MCF 10A (cell line): ENCODE results near the gene ARHGAP8. TPM values are rescaled to one million over a fixed set of nuclear protein-coding genes. Genes with fewer than 3 reads are reported as not detected.

Source experiments
- BruUV-seq: library from RNA; stranded (reverse); fragments of 400-500 nt; replicated peaks from 2 replicates; lab custom pipeline; 2021; lab: Mats Ljungman, UMichigan
- CTCF ChIA-PET: fragments of 300-600 bp; sonication (Branson Sonifier 250); formaldehyde crosslinking; extraction: SDS; loops from one replicate; lab custom pipeline; 2021; ENCODE audit warnings: antibody characterized with exemption, inconsistent platforms; lab: Yijun Ruan, JAX
- POLR2A ChIA-PET: fragments of 300-600, 350-650 bp; sonication (Branson Sonifier 250); formaldehyde crosslinking; extraction: SDS; loops from one replicate; lab custom pipeline; 2020; ENCODE audit warnings: antibody characterized with exemption, inconsistent platforms; lab: Yijun Ruan, JAX
- DNase-seq: peaks from one replicate; pipeline ENCODE4 v3.0.0-alpha.2; 2018; ENCODE audit not compliant: unreplicated experiment
- H3K27ac Mint-ChIP-seq: one replicate; pipeline ENCODE4 v1.8.0; 2022; ENCODE audit warnings: mild to moderate bottlenecking, low read depth, mixed read lengths; ENCODE audit not compliant: unreplicated experiment
- H3K27me3 Mint-ChIP-seq: one replicate; pipeline ENCODE4 v1.8.0; 2022; ENCODE audit warnings: mixed read lengths; ENCODE audit not compliant: insufficient read depth, unreplicated experiment
- H3K36me3 Mint-ChIP-seq: one replicate; pipeline ENCODE4 v1.8.0; 2022; ENCODE audit warnings: mild to moderate bottlenecking, moderate library complexity, mixed read lengths; ENCODE audit not compliant: insufficient read depth, unreplicated experiment
- H3K4me1 Mint-ChIP-seq: one replicate; pipeline ENCODE4 v1.8.0; 2022; ENCODE audit warnings: mixed read lengths; ENCODE audit not compliant: insufficient read depth, unreplicated experiment
- H3K4me3 Mint-ChIP-seq: one replicate; pipeline ENCODE4 v1.8.0; 2022; ENCODE audit warnings: mild to moderate bottlenecking, moderate library complexity, mixed read lengths; ENCODE audit not compliant: unreplicated experiment
- H3K9me3 Mint-ChIP-seq: one replicate; pipeline ENCODE4 v1.8.0; 2022; ENCODE audit warnings: mixed read lengths; ENCODE audit not compliant: unreplicated experiment
- intact Hi-C: fragments of 100-400 bp; cut with micrococcal nuclease; formaldehyde crosslinking; loops from 2 replicates; pipeline ENCODE4 v1.14.1; 2022
- total RNA-seq: library from RNA; stranded (reverse); gene quantifications from 2 replicates; pipeline ENCODE4 v1.2.3, GENCODE V29; 2022
- TF ChIP-seq, protein P1 (sequence below): fragments of 200-600 bp; IDR thresholded peaks from one replicate; pipeline ENCODE4 v1.8.0; 2022; ENCODE audit warnings: antibody characterized with exemption, mild to moderate bottlenecking; ENCODE audit not compliant: unreplicated experiment

ARHGAP8 gene
- total RNA-seq, 1 experiment from 2014 or later, result 18.6 TPM

DNA sequence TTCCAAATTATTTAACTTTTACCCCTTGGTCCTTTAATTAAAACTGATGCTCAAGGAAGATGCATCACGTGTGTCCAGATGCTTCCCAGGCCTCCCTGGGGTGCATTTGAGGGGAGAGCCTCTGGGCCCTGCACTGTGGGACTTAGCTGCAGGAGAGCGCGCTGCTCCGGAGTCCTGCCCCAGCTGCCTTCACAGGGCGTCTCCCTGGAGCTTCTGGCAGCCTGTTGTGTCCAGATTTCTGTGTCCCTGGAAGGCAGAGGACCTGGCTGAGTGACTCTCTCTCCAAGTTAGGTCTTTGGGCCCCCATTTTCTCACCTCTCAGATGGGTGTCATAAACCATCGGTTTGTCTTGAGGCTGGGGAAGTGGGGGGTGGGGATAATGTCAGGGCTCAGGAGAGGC lies 3.0 kb downstream of the ARHGAP8 start:
- H3K4me1 Mint-ChIP-seq, result peaks cover 29% of the 10 kb centered on the region
- H3K9me3 Mint-ChIP-seq, result no peaks in the 10 kb centered on the region
- TF ChIP-seq, protein P1, sequence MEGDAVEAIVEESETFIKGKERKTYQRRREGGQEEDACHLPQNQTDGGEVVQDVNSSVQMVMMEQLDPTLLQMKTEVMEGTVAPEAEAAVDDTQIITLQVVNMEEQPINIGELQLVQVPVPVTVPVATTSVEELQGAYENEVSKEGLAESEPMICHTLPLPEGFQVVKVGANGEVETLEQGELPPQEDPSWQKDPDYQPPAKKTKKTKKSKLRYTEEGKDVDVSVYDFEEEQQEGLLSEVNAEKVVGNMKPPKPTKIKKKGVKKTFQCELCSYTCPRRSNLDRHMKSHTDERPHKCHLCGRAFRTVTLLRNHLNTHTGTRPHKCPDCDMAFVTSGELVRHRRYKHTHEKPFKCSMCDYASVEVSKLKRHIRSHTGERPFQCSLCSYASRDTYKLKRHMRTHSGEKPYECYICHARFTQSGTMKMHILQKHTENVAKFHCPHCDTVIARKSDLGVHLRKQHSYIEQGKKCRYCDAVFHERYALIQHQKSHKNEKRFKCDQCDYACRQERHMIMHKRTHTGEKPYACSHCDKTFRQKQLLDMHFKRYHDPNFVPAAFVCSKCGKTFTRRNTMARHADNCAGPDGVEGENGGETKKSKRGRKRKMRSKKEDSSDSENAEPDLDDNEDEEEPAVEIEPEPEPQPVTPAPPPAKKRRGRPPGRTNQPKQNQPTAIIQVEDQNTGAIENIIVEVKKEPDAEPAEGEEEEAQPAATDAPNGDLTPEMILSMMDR, result no peak
- BruUV-seq, result no TSS peak
- intact Hi-C loops, result no loop called here
- DNase-seq, result no peak
- no peak overlapping the region for H3K27ac Mint-ChIP-seq
- H3K36me3 Mint-ChIP-seq, result no peaks in the 10 kb centered on the region
- H3K4me3 Mint-ChIP-seq, result no peak overlapping the region
- POLR2A ChIA-PET, result interaction anchor here (0.7 to 1.8 kb wide), 2 partner anchors 20 to 556 kb away, joined by 3 to 5 read pairs; no protein-coding TSS in a partner anchor
- CTCF ChIA-PET, result interaction anchor here (0.6 to 2.3 kb wide), 2 partner anchors 13 to 20 kb away, joined by 4 to 8 read pairs; no protein-coding TSS in a partner anchor
- H3K27me3 Mint-ChIP-seq, result no peaks in the 10 kb centered on the region

DNA sequence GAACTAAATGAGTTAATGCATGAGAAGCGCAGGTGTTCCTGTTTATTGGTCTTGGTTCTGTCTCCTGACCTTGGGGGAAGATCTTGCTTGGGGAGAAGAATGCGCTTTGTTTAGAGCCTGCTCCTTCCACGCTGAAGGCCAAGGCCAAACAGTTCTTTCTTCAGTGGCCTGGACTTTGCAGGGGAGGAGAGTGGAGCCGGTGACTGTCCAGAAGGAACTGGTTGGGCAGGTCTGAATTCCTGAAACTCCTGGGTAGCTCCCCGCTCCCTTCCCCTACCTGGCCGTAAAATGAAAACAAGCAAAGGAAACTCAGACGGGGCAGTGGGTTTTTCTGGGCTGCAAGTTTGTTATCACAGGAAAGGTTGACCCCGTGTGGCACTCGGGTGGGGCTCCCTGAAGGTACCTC lies 3.6 kb downstream of the ARHGAP8 start:
- BruUV-seq, result no TSS peak
- ChIA-PET CTCF (interaction anchor here (0.9 to 2.3 kb wide), 2 partner anchors 17 to 21 kb away, joined by 4 to 8 read pairs; no protein-coding TSS in a partner anchor), POLR2A (no interaction called here)
- no peak for DNase-seq
- Mint-ChIP-seq H3K4me3 (no peak overlapping the region), H3K9me3 (no peaks in the 10 kb centered on the region), H3K36me3 (no peaks in the 10 kb centered on the region), H3K4me1 (peaks cover 29% of the 10 kb centered on the region), H3K27ac (no peak overlapping the region), H3K27me3 (no peaks in the 10 kb centered on the region)
- TF ChIP-seq, protein P1, result no peak
- intact Hi-C loops, result no loop called here

DNA sequence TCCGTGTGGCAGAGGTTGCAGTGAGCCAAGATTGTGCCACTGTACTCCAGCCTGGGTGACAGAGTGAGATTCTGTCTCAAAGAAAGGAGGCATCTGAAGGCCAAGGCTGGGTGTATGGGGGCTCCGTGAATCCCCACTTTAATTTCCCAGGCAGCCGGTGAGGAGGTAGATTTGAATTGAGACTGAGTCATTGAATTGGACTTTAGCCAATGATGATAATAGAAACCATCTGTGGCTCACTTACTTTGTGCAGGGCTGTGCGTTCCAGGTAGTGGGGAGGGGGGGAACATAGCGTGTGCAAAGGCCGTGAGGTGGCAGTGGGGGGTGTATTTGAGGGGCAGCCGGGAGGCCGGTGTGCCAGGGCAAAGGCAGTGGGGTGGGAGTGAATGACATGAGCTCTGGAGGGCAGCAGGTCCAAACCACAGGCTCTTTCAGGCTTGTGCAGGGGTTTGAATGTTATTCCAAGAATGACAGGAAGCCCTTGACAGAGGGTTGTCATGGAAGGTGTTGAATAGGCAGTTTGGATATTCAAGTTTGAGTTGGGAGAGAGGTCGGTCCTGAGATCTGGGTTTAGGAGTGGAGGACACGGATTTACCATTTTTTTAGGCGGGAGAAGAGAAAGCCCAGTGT lies 6.1 kb downstream of the ARHGAP8 start:
- BruUV-seq, result no TSS peak
- Mint-ChIP-seq H3K36me3 (no peaks in the 10 kb centered on the region), H3K27ac (no peak overlapping the region), H3K4me1 (peaks cover 26% of the 10 kb centered on the region), H3K4me3 (no peak overlapping the region), H3K9me3 (no peaks in the 10 kb centered on the region), H3K27me3 (no peaks in the 10 kb centered on the region)
- intact Hi-C loops, result no loop called here
- CTCF ChIA-PET, result interaction anchor here (0.6 kb wide), 1 partner anchor 38 kb away, joined by 3 read pairs; no protein-coding TSS in a partner anchor
- TF ChIP-seq, protein P1, result no peak
- POLR2A ChIA-PET, result no interaction called here
- peak; percentile 62 for DNase-seq

DNA sequence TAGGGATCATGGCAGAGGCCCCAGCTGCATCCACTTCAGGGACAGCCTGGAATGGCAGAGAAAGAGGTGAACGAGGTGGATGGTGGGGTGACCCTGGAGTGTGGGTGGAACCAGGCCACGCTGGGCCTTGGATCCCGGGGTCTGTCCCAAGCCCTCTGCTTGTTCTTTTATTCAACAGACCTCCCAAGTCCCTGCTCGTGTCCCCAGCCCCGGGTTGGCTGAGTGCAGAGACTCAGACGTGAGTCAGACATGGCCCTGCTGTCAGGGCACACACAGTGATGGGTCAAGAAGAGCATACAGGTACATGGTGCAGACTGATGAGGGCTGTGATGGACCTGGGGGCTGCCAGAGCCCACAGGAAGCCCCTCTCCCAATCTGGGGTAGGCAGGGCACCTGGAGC lies 6.6 kb downstream of the ARHGAP8 start:
- Mint-ChIP-seq H3K27ac (no peak overlapping the region), H3K4me1 (peaks cover 20% of the 10 kb centered on the region), H3K4me3 (no peak overlapping the region), H3K36me3 (no peaks in the 10 kb centered on the region), H3K9me3 (no peaks in the 10 kb centered on the region), H3K27me3 (no peaks in the 10 kb centered on the region)
- DNase-seq, result no peak
- BruUV-seq, result no TSS peak
- ChIA-PET POLR2A (no interaction called here), CTCF (interaction anchor here (0.6 kb wide), 1 partner anchor 37 kb away, joined by 3 read pairs; no protein-coding TSS in a partner anchor)
- intact Hi-C loops, result no loop called here
- TF ChIP-seq, protein P1, result no peak
